ENCODE measurements around the gene PDE7B.
A peak's percentile ranks its signal among the peaks of the same experiment; 100 is the strongest.

Gene PDE7B

GRCh38 chr6:135906542-135906941 is 55.0 kb downstream of the PDE7B start:
- DNase-seq (ENCODE audit: low read depth in 2 of 2) = peak; percentile 39 to 63
- H3K4me3 ChIP-seq (replicated peaks in 1 of 2; ENCODE audit: low read depth in 2 of 2, low read length in 2 of 2) = no peak overlapping the region
- no peak for TF ChIP-seq CTCF (IDR thresholded peaks at IDR 0.05; ENCODE audit: low read depth, low read length)

- H3K4me3 ChIP-seq (replicated peaks in 1 of 2; ENCODE audit: low read depth in 2 of 2, low read length in 2 of 2) = no peak overlapping the region
- DNase-seq (ENCODE audit: low read depth in 2 of 2) = peak in 1 of 2 donors; percentile 15
- TF ChIP-seq CTCF (IDR thresholded peaks at IDR 0.05; ENCODE audit: low read depth, low read length) = no peak
Observed at GRCh38 chr6:135906972-135907465, 55.5 kb downstream of the PDE7B start.

GRCh38 chr6:135909737-135910387 is 58.4 kb downstream of the PDE7B start:
- peak; percentile 59 to 71 for DNase-seq (ENCODE audit: low read depth in 2 of 2)
- no peak overlapping the region for H3K4me3 ChIP-seq (replicated peaks in 1 of 2; ENCODE audit: low read depth in 2 of 2, low read length in 2 of 2)
- peak; percentile 64 for TF ChIP-seq CTCF (IDR thresholded peaks at IDR 0.05; ENCODE audit: low read depth, low read length)

- no peak for DNase-seq (ENCODE audit: low read depth in 2 of 2)
- no peak overlapping the region for H3K4me3 ChIP-seq (replicated peaks in 1 of 2; ENCODE audit: low read depth in 2 of 2, low read length in 2 of 2)
- no peak for TF ChIP-seq CTCF (IDR thresholded peaks at IDR 0.05; ENCODE audit: low read depth, low read length)
Observed at GRCh38 chr6:135910790-135911618, 59.5 kb downstream of the PDE7B start.

- no peak for TF ChIP-seq CTCF (IDR thresholded peaks at IDR 0.05; ENCODE audit: low read depth, low read length)
- DNase-seq (ENCODE audit: low read depth in 2 of 2) = no peak
- H3K4me3 ChIP-seq (replicated peaks in 1 of 2; ENCODE audit: low read depth in 2 of 2, low read length in 2 of 2) = no peak overlapping the region
Observed at GRCh38 chr6:135913785-135914184, 62.3 kb downstream of the PDE7B start.

GRCh38 chr6:135919026-135919425 is 67.5 kb downstream of the PDE7B start:
- no peak overlapping the region for H3K4me3 ChIP-seq (replicated peaks in 1 of 2; ENCODE audit: low read depth in 2 of 2, low read length in 2 of 2)
- TF ChIP-seq CTCF (IDR thresholded peaks at IDR 0.05; ENCODE audit: low read depth, low read length) = no peak
- no peak for DNase-seq (ENCODE audit: low read depth in 2 of 2)

All from cardiac fibroblast (primary cell).